ENCODE data around the gene ESR1. TPM values are rescaled to one million over a fixed set of nuclear protein-coding genes. Genes with fewer than 3 reads are reported as not detected.
"Not testable (repeated sequence)": the region's sequence is repeated elsewhere in the genome, so short reads cannot be mapped to it uniquely, and the experiment has no call there.

Gene ESR1
- total RNA-seq, 4 donors from 2014 or later, result 0.13 to 7.4 TPM; not detected in 2

GRCh38 chr6:152071843-152072242 lies 264.4 kb downstream of the ESR1 start:
- Histone ChIP-seq H3K27ac (no peak overlapping the region), H3K4me3 (no peak overlapping the region), H3K9me3 (no peaks in the 10 kb centered on the region), H3K27me3 (no peaks in the 10 kb centered on the region), H3K36me3 (no peaks in the 10 kb centered on the region), H3K4me1 (no peaks in the 10 kb centered on the region)
- no peak for DNase-seq
- no peak for TF ChIP-seq POLR2A (IDR thresholded peaks at IDR 0.05)
- no peak for TF ChIP-seq CTCF (IDR thresholded peaks at IDR 0.05)

- H3K4me1 ChIP-seq, H3K27ac ChIP-seq: not testable (repeated sequence)
Observed at GRCh38 chr6:152076242-152076641, 268.8 kb downstream of the ESR1 start.

GRCh38 chr6:152078001-152078400 lies 270.5 kb downstream of the ESR1 start:
- Histone ChIP-seq H3K4me3 (no peak overlapping the region), H3K4me1 (no peaks in the 10 kb centered on the region), H3K27me3 (no peaks in the 10 kb centered on the region), H3K27ac (no peak overlapping the region), H3K36me3 (no peaks in the 10 kb centered on the region), H3K9me3 (no peaks in the 10 kb centered on the region)
- DNase-seq, result no peak
- TF ChIP-seq POLR2A (IDR thresholded peaks at IDR 0.05), result no peak
- TF ChIP-seq CTCF (IDR thresholded peaks at IDR 0.05), result no peak

More at GRCh38 chr6:152076242-152076641, 268.8 kb downstream of the ESR1 start:
- H3K9me3 ChIP-seq, DNase-seq, H3K27me3 ChIP-seq, H3K36me3 ChIP-seq, H3K4me3 ChIP-seq: not testable (repeated sequence)

- Histone ChIP-seq H3K27me3 (no peaks in the 10 kb centered on the region), H3K9me3 (no peaks in the 10 kb centered on the region)
Observed at GRCh38 chr6:152078804-152079203, 271.3 kb downstream of the ESR1 start.

GRCh38 chr6:152085451-152085921 lies 278.0 kb downstream of the ESR1 start:
- no peaks in the 10 kb centered on the region for H3K36me3 ChIP-seq
- DNase-seq, result no peak
- no peak for TF ChIP-seq CTCF (IDR thresholded peaks at IDR 0.05)
- no peak for TF ChIP-seq POLR2A (IDR thresholded peaks at IDR 0.05)

More at GRCh38 chr6:152078804-152079203, 271.3 kb downstream of the ESR1 start:
- no peak for DNase-seq
- H3K27ac ChIP-seq, result no peak overlapping the region
- H3K4me3 ChIP-seq, result no peak overlapping the region
- TF ChIP-seq CTCF (IDR thresholded peaks at IDR 0.05) (no peak), POLR2A (IDR thresholded peaks at IDR 0.05) (no peak)
- H3K36me3 ChIP-seq, result no peaks in the 10 kb centered on the region
- no peaks in the 10 kb centered on the region for H3K4me1 ChIP-seq

GRCh38 chr6:152086223-152086873 lies 278.9 kb downstream of the ESR1 start:
- no peaks in the 10 kb centered on the region for H3K27me3 ChIP-seq
- no peak overlapping the region for H3K27ac ChIP-seq
- no peaks in the 10 kb centered on the region for H3K4me1 ChIP-seq
- H3K9me3 ChIP-seq, result no peaks in the 10 kb centered on the region
- no peak overlapping the region for H3K4me3 ChIP-seq
- no peak for DNase-seq
- TF ChIP-seq CTCF (IDR thresholded peaks at IDR 0.05), result no peak
- TF ChIP-seq POLR2A (IDR thresholded peaks at IDR 0.05), result no peak
- H3K36me3 ChIP-seq, result no peaks in the 10 kb centered on the region

More at GRCh38 chr6:152085451-152085921, 278.0 kb downstream of the ESR1 start:
- H3K27ac ChIP-seq, result no peak overlapping the region
- H3K27me3 ChIP-seq, result no peaks in the 10 kb centered on the region
- H3K4me1 ChIP-seq, result no peaks in the 10 kb centered on the region
- H3K9me3 ChIP-seq, result no peaks in the 10 kb centered on the region
- H3K4me3 ChIP-seq, result no peak overlapping the region
